PC-9 (cell line): ENCODE measurements around the gene PIAS3.

Experiments used
- EZH2 ChIP-seq: fragments of 200-600 bp; sonication (generic); IDR thresholded peaks from 2 replicates; pipeline ENCODE4 v1.8.0; 2017; ENCODE audit warnings: antibody characterized with exemption, low read depth
- TF ChIP-seq, protein P1 (sequence below): fragments of 200-600 bp; sonication (generic); conservative IDR thresholded peaks from 2 replicates; pipeline ENCODE4 v1.6.1; 2017; ENCODE audit warnings: mixed run types, antibody characterized with exemption, mild to moderate bottlenecking, moderate library complexity

DNA sequence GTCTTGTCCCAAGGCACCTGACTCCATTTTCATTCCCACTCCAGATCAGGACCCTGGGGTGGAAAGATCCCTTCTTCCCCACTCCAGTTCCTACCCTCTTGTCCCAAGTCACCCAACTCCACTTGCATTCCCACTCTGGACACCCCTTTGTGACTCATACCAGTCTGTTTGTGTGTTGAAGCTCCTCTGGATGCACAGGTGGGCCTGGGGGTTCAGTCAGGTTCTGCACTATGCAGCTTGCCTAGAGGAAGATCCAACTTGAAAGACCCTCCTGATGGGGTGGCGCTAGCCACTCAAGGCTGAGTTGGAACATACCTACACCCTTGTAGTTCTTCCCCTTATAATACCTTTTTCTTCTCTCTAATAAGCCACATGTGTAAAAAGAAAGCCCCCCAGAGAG lies 36.6 kb upstream of the PIAS3 start:
- TF ChIP-seq, protein P1, sequence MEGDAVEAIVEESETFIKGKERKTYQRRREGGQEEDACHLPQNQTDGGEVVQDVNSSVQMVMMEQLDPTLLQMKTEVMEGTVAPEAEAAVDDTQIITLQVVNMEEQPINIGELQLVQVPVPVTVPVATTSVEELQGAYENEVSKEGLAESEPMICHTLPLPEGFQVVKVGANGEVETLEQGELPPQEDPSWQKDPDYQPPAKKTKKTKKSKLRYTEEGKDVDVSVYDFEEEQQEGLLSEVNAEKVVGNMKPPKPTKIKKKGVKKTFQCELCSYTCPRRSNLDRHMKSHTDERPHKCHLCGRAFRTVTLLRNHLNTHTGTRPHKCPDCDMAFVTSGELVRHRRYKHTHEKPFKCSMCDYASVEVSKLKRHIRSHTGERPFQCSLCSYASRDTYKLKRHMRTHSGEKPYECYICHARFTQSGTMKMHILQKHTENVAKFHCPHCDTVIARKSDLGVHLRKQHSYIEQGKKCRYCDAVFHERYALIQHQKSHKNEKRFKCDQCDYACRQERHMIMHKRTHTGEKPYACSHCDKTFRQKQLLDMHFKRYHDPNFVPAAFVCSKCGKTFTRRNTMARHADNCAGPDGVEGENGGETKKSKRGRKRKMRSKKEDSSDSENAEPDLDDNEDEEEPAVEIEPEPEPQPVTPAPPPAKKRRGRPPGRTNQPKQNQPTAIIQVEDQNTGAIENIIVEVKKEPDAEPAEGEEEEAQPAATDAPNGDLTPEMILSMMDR, result no peak
- TF ChIP-seq EZH2, result no peak
